ENCODE results near the gene CLIP2. TPM values are rescaled to one million over a fixed set of nuclear protein-coding genes. Genes with fewer than 3 reads are reported as not detected.
A peak's percentile ranks its signal among the peaks of the same experiment; 100 is the strongest.

CLIP2 gene
- total and polyA plus RNA-seq, 8 donors = 20.6 to 32.8 (median 25.6) TPM

- Histone ChIP-seq H3K9me3 (peaks cover 0 to 9% of the 10 kb centered on the region in 2 donors), H3K27me3 (no peaks in the 10 kb centered on the region), H3K4me3 (no peak overlapping the region), H3K4me1 (peaks cover 0 to 8% of the 10 kb centered on the region in 2 donors), H3K36me3 (peaks cover 0 to 25% of the 10 kb centered on the region in 2 donors), H3K27ac (no peak overlapping the region)
- TF ChIP-seq CTCF (IDR thresholded peaks at IDR 0.05) = no peak
- intact Hi-C loops (cut with DNase I) = no loop called here
- ATAC-seq = no peak
- DNase-seq = no peak
Measured at GRCh38 chr7:74356589-74357315, 67.5 kb downstream of the CLIP2 start.

GRCh38 chr7:74360008-74360407 is 70.8 kb downstream of the CLIP2 start:
- intact Hi-C loops (cut with DNase I) = no loop called here
- H3K27me3 ChIP-seq = no peaks in the 10 kb centered on the region
- DNase-seq (no peak), ATAC-seq (no peak)
- TF ChIP-seq CTCF (IDR thresholded peaks at IDR 0.05) = no peak
- H3K36me3 ChIP-seq = peaks cover 0 to 40% of the 10 kb centered on the region in 2 donors
- H3K27ac ChIP-seq = no peak overlapping the region
- peaks cover 0 to 9% of the 10 kb centered on the region in 2 donors for H3K9me3 ChIP-seq
- no peak overlapping the region for H3K4me3 ChIP-seq
- H3K4me1 ChIP-seq = peaks cover 0 to 3% of the 10 kb centered on the region in 2 donors

DNA sequence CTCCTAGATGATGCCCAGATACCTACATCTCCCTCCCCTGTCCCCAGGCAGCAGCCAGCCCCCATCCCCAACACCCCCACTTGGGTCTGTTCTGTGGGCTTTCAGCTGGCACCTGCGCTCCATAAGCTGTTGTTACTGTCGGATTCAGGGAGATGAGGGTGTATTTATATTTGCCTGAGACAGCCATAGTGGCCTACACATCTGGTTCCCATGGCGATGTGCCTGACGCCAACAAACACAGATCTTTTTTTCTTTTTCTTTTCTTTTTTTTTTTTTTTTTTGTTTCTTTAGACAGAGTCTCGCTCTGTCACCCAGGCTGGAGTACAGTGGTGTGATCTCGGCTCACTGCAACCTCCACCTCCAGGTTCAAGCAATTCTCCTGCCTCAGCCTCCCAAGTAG is 73.1 kb downstream of the CLIP2 start:
- peak in 1 of 4 donors; percentile 21 for DNase-seq
- H3K27ac ChIP-seq = no peak overlapping the region
- no peaks in the 10 kb centered on the region for H3K9me3 ChIP-seq
- no peaks in the 10 kb centered on the region for H3K4me1 ChIP-seq
- H3K36me3 ChIP-seq = peaks cover 0 to 29% of the 10 kb centered on the region in 2 donors
- ATAC-seq = no peak
- intact Hi-C loops (cut with DNase I) = no loop called here
- no peak overlapping the region for H3K4me3 ChIP-seq
- no peak for TF ChIP-seq CTCF (IDR thresholded peaks at IDR 0.05)
- H3K27me3 ChIP-seq = no peaks in the 10 kb centered on the region

DNA sequence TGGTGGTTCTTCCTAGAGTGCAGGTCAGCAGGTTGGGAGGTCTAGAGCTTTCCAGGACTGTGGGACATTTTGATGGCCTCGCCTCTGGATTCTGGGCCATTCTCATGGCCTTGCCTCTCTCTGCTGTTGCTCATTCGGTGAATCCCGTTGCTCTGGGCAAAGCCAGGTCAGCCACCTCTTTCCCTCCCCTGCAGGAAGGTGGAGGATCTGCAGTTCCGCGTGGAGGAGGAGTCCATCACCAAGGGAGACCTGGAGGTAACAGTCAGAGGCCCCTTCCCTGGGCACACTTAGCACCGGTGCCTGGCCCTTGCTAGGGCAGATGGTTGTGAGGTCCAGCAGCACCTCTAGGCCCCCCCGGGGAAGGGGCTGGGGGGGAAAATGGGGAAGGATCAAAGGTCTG is 74.9 kb downstream of the CLIP2 start:
- Histone ChIP-seq H3K4me1 (no peaks in the 10 kb centered on the region), H3K36me3 (peaks cover 0 to 26% of the 10 kb centered on the region in 2 donors), H3K4me3 (no peak overlapping the region), H3K27ac (no peak overlapping the region), H3K9me3 (no peaks in the 10 kb centered on the region), H3K27me3 (no peaks in the 10 kb centered on the region)
- TF ChIP-seq CTCF (IDR thresholded peaks at IDR 0.05) = no peak
- intact Hi-C loops (cut with DNase I) = no loop called here
- DNase-seq (no peak), ATAC-seq (no peak)

- Histone ChIP-seq H3K4me3 (no peak overlapping the region), H3K27me3 (no peaks in the 10 kb centered on the region), H3K27ac (no peak overlapping the region), H3K9me3 (no peaks in the 10 kb centered on the region), H3K36me3 (peaks cover 0 to 16% of the 10 kb centered on the region in 2 donors), H3K4me1 (no peaks in the 10 kb centered on the region)
- DNase-seq = peak in 1 of 4 donors; percentile 40
- no peak for TF ChIP-seq CTCF (IDR thresholded peaks at IDR 0.05)
- ATAC-seq = peak; percentile 68
- intact Hi-C loops (cut with DNase I) = no loop called here
Measured at GRCh38 chr7:74365322-74366022, 76.3 kb downstream of the CLIP2 start.

All from left lung (tissue), 10 donors.